Cerebellar nuclear complex (tissue), 1 donor: ENCODE data around the gene BLOC1S1.
"Not testable (repeated sequence)": the region's sequence is repeated elsewhere in the genome, so short reads cannot be mapped to it uniquely, and the experiment has no call there.

Experiments
- DNase-seq, 2 experiments: peaks; one replicate each; lab custom pipeline; 2025; lab: John Stamatoyannopoulos, UW

The BLOC1S1 gene

DNA sequence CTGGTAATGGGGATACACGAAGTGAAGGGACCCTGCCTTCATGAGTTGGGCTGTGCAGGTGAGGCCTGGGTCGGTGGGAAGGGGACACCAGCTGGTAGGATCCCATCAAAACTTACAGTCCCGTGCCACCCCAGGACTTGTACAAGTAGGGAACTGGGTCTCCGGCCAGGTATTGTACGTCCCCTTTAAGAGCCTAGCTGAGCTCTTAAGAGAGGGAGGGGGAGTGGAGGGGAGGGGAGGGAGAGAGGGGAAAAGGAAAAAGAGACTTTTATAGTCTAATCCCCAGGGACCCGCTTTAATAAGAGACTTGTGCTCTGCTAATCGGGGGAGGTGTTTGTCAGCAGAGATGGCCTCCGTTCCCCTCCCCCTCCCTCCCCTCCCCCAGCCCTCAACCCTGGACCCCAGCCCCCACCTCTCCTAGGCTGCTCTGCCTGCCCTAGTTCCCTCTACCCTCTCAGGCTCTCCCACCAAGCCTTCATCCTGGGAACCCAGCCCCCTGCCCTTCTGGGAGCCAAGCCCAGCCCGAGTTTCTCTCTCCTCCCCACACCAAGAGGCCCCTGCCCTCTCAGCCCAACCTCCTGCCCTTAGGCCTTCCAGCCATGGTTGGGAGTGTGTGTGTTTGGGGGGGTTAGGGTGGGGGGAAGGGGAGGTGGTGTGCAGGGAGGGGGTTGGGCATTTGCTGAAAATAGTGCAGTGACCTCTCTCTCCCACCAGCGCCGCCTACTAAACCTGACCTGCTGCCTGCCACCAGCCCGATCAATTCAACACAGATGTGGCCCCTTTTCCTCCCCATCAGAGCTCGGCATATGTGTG lies 29.7 kb downstream of the BLOC1S1 start:
- no peak for DNase-seq

DNA sequence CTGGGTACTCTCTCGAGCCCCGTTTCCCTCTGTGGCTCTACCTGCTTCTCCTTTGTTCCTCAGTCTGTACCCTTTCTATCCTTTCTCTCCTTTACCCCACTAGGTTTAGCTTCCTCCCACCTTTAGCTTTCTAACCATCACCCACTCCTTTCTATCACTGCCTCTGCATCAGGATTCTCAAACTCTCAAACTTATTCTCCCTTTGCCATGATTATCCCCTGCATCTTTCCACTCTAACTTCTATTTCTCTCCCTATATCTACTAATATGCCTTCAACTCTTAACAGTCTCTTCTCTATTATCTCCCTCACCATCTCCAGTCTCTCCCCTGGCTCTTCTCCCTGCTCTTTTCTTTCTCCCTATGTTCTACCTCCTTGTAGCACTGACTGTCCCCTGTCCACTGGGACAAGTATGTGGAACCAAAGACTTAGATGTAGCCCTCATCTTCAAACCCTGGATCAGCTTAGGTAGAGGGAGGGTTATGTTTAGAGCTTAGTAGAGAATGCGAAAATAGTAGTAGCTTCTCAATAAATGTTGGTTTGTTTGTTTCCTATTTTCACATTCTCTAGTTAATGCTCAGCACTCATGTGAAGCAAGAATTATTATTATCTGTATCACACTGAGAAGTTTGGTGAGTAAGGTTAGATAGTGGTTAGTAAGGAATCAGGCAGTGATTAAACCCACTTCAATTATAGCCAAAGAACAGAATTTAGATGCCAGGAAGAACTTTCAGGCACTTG lies 30.5 kb downstream of the BLOC1S1 start:
- DNase-seq, result no peak

DNA sequence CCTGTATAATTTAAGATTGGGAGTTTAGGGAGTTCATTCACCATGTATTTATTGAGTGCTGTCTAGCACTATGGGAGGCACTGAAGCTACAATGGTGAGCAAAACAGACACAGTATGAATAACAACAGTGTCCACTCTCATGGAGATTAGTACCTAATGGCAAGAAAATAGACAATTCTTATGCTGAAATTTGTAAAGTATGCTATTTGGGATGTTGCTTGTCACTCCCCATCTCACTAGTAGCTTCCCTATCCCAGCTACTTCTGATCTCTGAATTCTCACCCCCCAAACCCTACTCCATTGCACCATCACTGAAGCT lies 31.0 kb downstream of the BLOC1S1 start:
- no peak for DNase-seq

DNA sequence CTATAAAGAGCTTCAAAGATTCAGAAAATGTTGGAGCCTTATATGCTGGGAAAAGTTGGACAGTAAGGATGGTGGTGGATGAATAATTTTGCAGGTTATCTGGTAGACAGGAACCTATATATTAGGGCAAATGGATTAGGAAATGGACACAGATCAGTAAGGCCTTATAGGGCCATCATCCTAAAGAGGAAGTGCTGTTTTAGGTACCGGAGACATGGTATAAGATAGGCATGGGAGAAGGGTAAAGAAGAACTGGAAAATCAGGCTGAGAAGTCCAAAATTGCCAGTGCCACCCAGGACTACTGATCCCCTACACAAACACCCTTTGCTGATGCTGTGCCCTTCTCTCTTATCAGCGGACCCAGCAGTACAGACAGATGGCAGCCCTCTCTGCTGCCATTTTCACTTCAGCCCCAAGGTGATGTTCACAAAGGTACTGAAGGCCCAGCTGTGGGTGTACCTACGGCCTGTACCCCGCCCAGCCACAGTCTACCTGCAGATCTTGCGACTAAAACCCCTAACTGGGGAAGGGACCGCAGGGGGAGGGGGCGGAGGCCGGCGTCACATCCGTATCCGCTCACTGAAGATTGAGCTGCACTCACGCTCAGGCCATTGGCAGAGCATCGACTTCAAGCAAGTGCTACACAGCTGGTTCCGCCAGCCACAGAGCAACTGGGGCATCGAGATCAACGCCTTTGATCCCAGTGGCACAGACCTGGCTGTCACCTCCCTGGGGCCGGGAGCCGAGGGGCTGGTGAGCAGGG lies 32.6 kb downstream of the BLOC1S1 start:
- no peak for DNase-seq

DNA sequence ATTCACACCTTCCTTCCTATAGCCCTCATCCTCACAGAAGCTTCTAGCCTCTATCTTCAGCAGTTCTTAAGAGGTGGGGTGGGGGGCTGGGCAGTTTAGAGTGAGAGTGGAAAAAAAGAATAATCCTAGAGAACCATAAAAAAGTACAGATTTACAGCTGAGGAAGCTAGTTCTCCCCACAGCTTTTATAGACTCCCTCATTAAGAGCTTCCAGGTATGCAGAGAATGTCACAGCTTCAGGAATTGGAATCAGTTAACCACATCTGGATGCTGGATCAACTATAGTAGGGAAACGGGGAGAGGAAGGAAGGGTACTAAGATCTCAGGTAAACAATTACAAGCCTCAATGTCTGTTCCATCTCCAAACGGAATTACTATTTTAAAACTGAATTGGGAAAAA lies 39.4 kb downstream of the BLOC1S1 start:
- DNase-seq, result no peak

DNA sequence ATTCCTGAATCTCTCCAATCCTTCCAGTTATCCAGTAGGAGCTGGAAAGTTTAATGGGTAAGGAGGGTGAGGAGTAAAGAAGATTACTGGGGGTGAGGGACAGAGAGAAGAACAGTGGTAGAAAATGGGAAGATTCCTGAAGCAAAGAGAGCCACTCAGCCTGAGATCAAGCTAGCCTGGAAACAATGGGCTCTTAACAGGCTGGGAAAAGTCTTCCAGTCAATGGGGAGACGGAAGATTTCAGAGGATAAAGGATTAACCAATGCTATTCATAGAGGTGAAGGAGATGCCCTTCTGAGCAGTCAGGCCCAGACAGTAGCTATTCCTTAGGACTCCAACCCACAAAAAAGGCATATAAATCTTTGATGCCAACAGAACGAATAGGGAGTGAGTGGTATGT lies 41.9 kb downstream of the BLOC1S1 start:
- DNase-seq, result no peak

DNA sequence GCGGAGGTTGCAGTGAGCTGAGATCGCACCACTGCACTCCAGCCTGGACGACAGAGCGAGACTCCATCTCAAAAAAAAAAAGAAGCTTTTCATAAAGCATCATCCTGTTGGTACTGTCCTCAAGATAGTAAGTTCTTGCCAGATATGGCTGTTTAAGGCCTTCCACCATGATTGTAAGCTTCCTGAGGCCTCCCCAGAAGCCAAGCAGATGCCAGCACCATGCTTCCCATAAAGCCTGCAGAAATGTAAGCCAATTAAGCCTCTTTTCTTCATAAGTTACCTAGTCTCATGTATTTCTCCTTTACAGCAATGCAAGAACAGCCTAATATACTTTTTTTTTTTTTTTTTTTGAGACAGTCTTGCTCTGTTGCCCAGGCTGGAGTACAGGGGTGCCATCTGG lies 42.7 kb downstream of the BLOC1S1 start:
- DNase-seq, result not testable (repeated sequence)

DNA sequence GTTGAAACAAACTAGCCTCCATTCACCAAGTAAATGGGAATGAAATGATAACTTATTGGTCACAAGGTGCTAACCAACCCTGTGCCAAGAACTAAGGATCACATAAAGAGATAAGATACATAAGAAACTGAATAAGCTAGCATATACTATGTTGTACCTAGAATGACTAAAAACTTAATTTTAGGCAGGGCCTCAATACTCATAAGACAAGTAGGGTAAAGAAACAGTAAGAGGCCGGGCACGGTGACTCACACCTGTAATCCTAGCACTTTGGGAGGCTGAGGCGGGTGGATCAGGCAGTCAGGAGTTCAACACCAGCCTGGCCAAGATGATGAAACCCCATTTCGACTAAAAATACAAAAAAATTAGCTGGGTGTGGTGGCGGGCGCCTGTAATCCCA lies 44.8 kb downstream of the BLOC1S1 start:
- DNase-seq, result no peak

DNA sequence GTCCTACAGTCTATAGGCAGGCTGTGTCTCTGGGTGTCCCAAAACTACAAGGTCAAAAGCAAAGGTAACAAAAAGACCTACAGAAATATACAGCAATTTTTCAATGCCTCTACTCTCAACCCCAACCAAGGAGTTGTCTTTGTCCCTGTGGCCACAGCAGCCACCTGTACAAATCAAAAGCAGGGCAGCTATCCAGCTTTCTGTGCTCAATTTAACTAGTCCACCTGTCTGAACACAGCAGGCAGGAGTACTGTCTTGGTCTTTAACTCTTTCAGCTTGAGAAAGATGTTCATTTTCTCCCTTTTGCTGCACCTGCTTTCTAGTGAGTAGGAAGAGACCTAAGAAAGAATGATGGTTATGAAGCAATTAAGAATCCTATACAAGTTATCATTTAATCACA lies 46.8 kb downstream of the BLOC1S1 start:
- DNase-seq, result peak; percentile 21 to 59

DNA sequence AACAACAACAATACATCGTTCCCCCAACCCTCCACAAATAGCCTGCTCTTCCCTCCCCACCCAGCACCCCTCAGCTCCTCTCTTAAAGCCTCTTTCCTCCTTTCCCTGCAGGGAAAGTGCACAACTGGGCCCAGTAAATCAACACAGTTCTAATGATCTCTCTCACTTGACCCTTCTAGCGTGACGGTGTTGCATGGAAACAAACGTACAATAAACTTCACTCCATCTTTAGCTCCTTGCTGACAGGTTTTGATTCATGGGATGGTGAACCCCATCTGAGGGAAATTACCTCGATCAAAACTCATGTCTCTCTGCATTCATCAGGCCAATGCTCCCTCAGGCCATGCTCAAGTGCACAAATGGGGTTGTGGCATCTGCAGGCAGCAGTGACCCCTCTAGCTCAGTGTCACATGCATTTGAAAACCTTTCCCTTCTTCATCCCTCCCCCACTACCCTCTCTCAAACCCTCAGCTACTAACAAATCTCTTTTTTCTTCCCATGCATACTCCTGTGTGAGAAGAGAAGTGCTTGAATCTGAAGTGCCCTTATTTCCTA lies 50.0 kb downstream of the BLOC1S1 start:
- DNase-seq, result no peak

DNA sequence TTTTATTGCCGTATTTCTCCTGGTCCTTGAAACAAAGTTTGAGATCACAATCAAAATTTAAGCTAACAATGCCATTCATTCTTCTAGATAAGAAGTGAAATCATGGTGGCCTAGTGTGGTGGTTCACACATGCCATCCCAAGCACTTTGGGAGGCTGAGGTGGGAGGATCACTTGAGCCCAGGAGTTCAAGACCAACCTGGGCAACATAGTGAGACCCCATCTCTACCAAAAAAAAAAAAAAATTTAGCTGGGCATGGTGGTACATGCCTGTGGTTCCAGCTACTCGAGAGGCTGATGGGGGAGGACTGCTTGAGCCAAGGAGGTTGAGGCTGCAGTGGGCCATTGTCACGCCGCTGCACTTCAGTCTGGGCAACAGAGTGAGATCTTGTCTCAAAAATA lies 51.3 kb downstream of the BLOC1S1 start:
- no peak for DNase-seq
